ENCODE data around the gene IL17A. TPM values are rescaled to one million over a fixed set of nuclear protein-coding genes. Genes with fewer than 3 reads are reported as not detected.

The IL17A gene
- total RNA-seq, 4 donors from 2014 or later: not detected

GRCh38 chr6:52215787-52216186 lies 29.6 kb downstream of the IL17A start:
- DNase-seq (ENCODE audit: low spot score): no peak
- no peak for ATAC-seq (ENCODE audit: low FRiP score)
- TF ChIP-seq CTCF (IDR thresholded peaks at IDR 0.05): no peak

GRCh38 chr6:52216932-52217575 lies 30.9 kb downstream of the IL17A start:
- DNase-seq (ENCODE audit: low spot score) (no peak), ATAC-seq (ENCODE audit: low FRiP score) (no peak)
- no peak for TF ChIP-seq CTCF (IDR thresholded peaks at IDR 0.05)

- ATAC-seq (ENCODE audit: low FRiP score): no peak
- TF ChIP-seq CTCF (IDR thresholded peaks at IDR 0.05): no peak
- DNase-seq (ENCODE audit: low spot score): no peak
These were observed 31.6 kb downstream of the IL17A start for GRCh38 chr6:52217761-52218160.

GRCh38 chr6:52221302-52221701 lies 35.1 kb downstream of the IL17A start:
- ATAC-seq (ENCODE audit: low FRiP score) (no peak), DNase-seq (ENCODE audit: low spot score) (no peak)
- no peak for TF ChIP-seq CTCF (IDR thresholded peaks at IDR 0.05)

- no peak for TF ChIP-seq CTCF (IDR thresholded peaks at IDR 0.05)
- DNase-seq (ENCODE audit: low spot score): no peak
- ATAC-seq (ENCODE audit: low FRiP score): no peak
These were observed 41.3 kb downstream of the IL17A start for GRCh38 chr6:52227495-52227894.

GRCh38 chr6:52230685-52231084 lies 44.5 kb downstream of the IL17A start:
- DNase-seq (ENCODE audit: low spot score) (no peak), ATAC-seq (ENCODE audit: low FRiP score) (no peak)
- no peak for TF ChIP-seq CTCF (IDR thresholded peaks at IDR 0.05)

GRCh38 chr6:52231406-52232127 lies 45.4 kb downstream of the IL17A start:
- no peak for TF ChIP-seq CTCF (IDR thresholded peaks at IDR 0.05)
- ATAC-seq (ENCODE audit: low FRiP score) (no peak), DNase-seq (ENCODE audit: low spot score) (no peak)
